Common myeloid progenitor, CD34-positive (primary cell): ENCODE results near the gene TUSC7.

ENCODE experiments used
- CTCF ChIA-PET: fragments of 350-600 bp; sonication (Branson Sonifier 250); formaldehyde crosslinking; loops from one replicate; lab custom pipeline; 2021; ENCODE audit warnings: antibody characterized with exemption; lab: Charles Lee
- POLR2A ChIA-PET: fragments of 350-600 bp; sonication (Branson Sonifier 250); formaldehyde crosslinking; loops from one replicate; lab custom pipeline; 2021; ENCODE audit warnings: antibody characterized with exemption; lab: Charles Lee
- DNase-seq, 3 donors: peaks; one replicate each; pipeline versions ENCODE4 v3.0.0 to v3.0.0-alpha.2; 2013
- H3K27ac ChIP-seq, 2 experiments: 1 replicate in 1 of 2; 2 replicates in 1 of 2; pipeline ENCODE4 v1.7.0; 2013; ENCODE audit warnings: inconsistent platforms in 2 of 2, low read length in 2 of 2, mild to moderate bottlenecking in 2 of 2, low read depth in 1 of 2, moderate library complexity in 1 of 2; ENCODE audit not compliant: severe bottlenecking in 2 of 2, insufficient read depth in 1 of 2, poor library complexity in 1 of 2
- H3K27me3 ChIP-seq, 5 experiments: replicated peaks in 2 of 5; 1 replicate in 3 of 5; 2 replicates in 2 of 5; pipeline versions ENCODE4 v1.6.1 to v1.7.0; 2013; ENCODE audit warnings: low read length in 4 of 5, mild to moderate bottlenecking in 2 of 5, moderate library complexity in 2 of 5, inconsistent platforms in 1 of 5; ENCODE audit not compliant: insufficient read depth in 5 of 5, control insufficient read depth in 4 of 5
- H3K36me3 ChIP-seq, 4 experiments: 1 replicate in 2 of 4; 2 replicates in 2 of 4; pipeline versions ENCODE4 v1.6.1 to v1.7.0; 2013; ENCODE audit warnings: low read length in 3 of 4, control low read depth in 1 of 4, mild to moderate bottlenecking in 1 of 4; ENCODE audit not compliant: control insufficient read depth in 4 of 4, insufficient read depth in 4 of 4
- H3K4me1 ChIP-seq, 4 experiments: 1 replicate in 3 of 4; 2 replicates in 1 of 4; pipeline versions ENCODE4 v1.6.1 to v1.7.1; 2013; ENCODE audit warnings: low read length in 3 of 4, mild to moderate bottlenecking in 3 of 4, control low read depth in 1 of 4, inconsistent platforms in 1 of 4, moderate library complexity in 1 of 4; ENCODE audit not compliant: control insufficient read depth in 4 of 4, insufficient read depth in 4 of 4; ENCODE audit errors: control extremely low read depth in 1 of 4
- H3K4me3 ChIP-seq, 7 experiments: 1 replicate in 4 of 7; 2 replicates in 3 of 7; pipeline versions ENCODE4 v1.5.1 to v1.7.0; 2013; ENCODE audit warnings: mild to moderate bottlenecking in 7 of 7, low read length in 6 of 7, moderate library complexity in 6 of 7, inconsistent platforms in 2 of 7, low read depth in 2 of 7, control low read depth in 1 of 7; ENCODE audit not compliant: insufficient read depth in 4 of 7, control insufficient read depth in 1 of 7; ENCODE audit errors: extremely low read depth in 1 of 7
- H3K9me3 ChIP-seq, 5 experiments: 1 replicate in 4 of 5; 2 replicates in 1 of 5; pipeline versions ENCODE4 v1.6.1 to v1.7.1; 2013; ENCODE audit warnings: low read length in 4 of 5, mild to moderate bottlenecking in 2 of 5, inconsistent platforms in 1 of 5, low read depth in 1 of 5, moderate library complexity in 1 of 5; ENCODE audit not compliant: control insufficient read depth in 4 of 5, insufficient read depth in 2 of 5; ENCODE audit errors: control extremely low read depth in 1 of 5
- WGBS: methylation state at CpG from one replicate; pipeline ENCODE4 v1.1.5; 2013; ENCODE audit not compliant: insufficient coverage; 5-methylcytosine and 5-hydroxymethylcytosine counted together

Gene TUSC7

GRCh38 chr3:116757315-116757714 is 47.7 kb downstream of the TUSC7 start:
- ChIA-PET CTCF (interaction anchor here (1.6 kb wide), 1 partner anchor 14 kb away, joined by 3 read pairs; no protein-coding TSS in a partner anchor), POLR2A (no interaction called here)
- no peaks in the 10 kb centered on the region for H3K9me3 ChIP-seq
- DNase-seq: no peak
- no peaks in the 10 kb centered on the region for H3K36me3 ChIP-seq
- 93% methylated on average over 2 of the region's 2 CpGs for WGBS
- no peak overlapping the region for H3K4me3 ChIP-seq
- H3K4me1 ChIP-seq: no peaks in the 10 kb centered on the region
- peaks cover 0 to 16% (median 7%) of the 10 kb centered on the region in 5 experiments for H3K27me3 ChIP-seq
- no peak overlapping the region for H3K27ac ChIP-seq

- H3K27ac ChIP-seq: no peak overlapping the region
- no peak for DNase-seq
- POLR2A ChIA-PET: no interaction called here
- CTCF ChIA-PET: interaction anchor here (0.9 to 1.8 kb wide), 2 partner anchors 12 to 13 kb away, joined by 3 read pairs; no protein-coding TSS in a partner anchor
- no peaks in the 10 kb centered on the region for H3K4me1 ChIP-seq
- WGBS: 100% methylated on average over 1 of the region's 1 CpG
- H3K36me3 ChIP-seq: no peaks in the 10 kb centered on the region
- H3K9me3 ChIP-seq: no peaks in the 10 kb centered on the region
- peaks cover 0 to 13% (median 7%) of the 10 kb centered on the region in 5 experiments for H3K27me3 ChIP-seq
- no peak overlapping the region for H3K4me3 ChIP-seq
These were observed 49.7 kb downstream of the TUSC7 start for GRCh38 chr3:116759316-116759715.
